H54 (cell line): ENCODE data around the gene ZNF687.

Source experiments
- DNase-seq: peaks from one replicate; pipeline ENCODE4 v3.0.0; 2011; ENCODE audit warnings: low spot score, mixed read lengths; ENCODE audit not compliant: insufficient read length
- FAIRE-seq: peaks from 3 replicates; lab custom pipeline; 2011; peaks lifted over from hg19 to GRCh38; lab: Jason Lieb, UNC
- POLR2A ChIP-seq: IDR thresholded peaks from 2 replicates; pipeline ENCODE4 v1.6.1; 2011; ENCODE audit warnings: low read depth, mild to moderate bottlenecking, low read length

Gene ZNF687

GRCh38 chr1:151287767-151288500 lies 5.8 kb downstream of the ZNF687 start:
- DNase-seq, result no peak
- FAIRE-seq, result no peak
- no peak for TF ChIP-seq POLR2A

GRCh38 chr1:151288502-151288901 lies 6.4 kb downstream of the ZNF687 start:
- FAIRE-seq, result no peak
- DNase-seq, result no peak
- no peak for TF ChIP-seq POLR2A

GRCh38 chr1:151289080-151289935 lies 7.2 kb downstream of the ZNF687 start:
- FAIRE-seq (no peak), DNase-seq (no peak)
- no peak for TF ChIP-seq POLR2A

GRCh38 chr1:151289991-151290708 lies 8.1 kb downstream of the ZNF687 start:
- FAIRE-seq (no peak), DNase-seq (no peak)
- no peak for TF ChIP-seq POLR2A

GRCh38 chr1:151290709-151291303 lies 8.7 kb downstream of the ZNF687 start:
- FAIRE-seq, result no peak
- no peak for TF ChIP-seq POLR2A
- no peak for DNase-seq

- no peak for DNase-seq
- no peak for TF ChIP-seq POLR2A
- FAIRE-seq, result no peak
Measured at GRCh38 chr1:151292207-151293030, 10.3 kb downstream of the ZNF687 start.

GRCh38 chr1:151293093-151293492 lies 11.0 kb downstream of the ZNF687 start:
- FAIRE-seq, result no peak
- TF ChIP-seq POLR2A, result no peak
- no peak for DNase-seq

GRCh38 chr1:151294742-151295462 lies 12.8 kb downstream of the ZNF687 start:
- TF ChIP-seq POLR2A, result no peak
- DNase-seq (no peak), FAIRE-seq (no peak)

GRCh38 chr1:151309811-151310323 lies 27.8 kb downstream of the ZNF687 start:
- no peak for TF ChIP-seq POLR2A
- no peak for FAIRE-seq
- no peak for DNase-seq

- DNase-seq (no peak), FAIRE-seq (no peak)
- TF ChIP-seq POLR2A, result no peak
Measured at GRCh38 chr1:151311011-151311410, 28.9 kb downstream of the ZNF687 start.

GRCh38 chr1:151311589-151312331 lies 29.7 kb downstream of the ZNF687 start:
- TF ChIP-seq POLR2A, result no peak
- DNase-seq (peak; percentile 99), FAIRE-seq (peak; percentile 80)

- DNase-seq, result no peak
- TF ChIP-seq POLR2A, result no peak
- FAIRE-seq, result no peak
Measured at GRCh38 chr1:151312411-151312810, 30.3 kb downstream of the ZNF687 start.
